ENCODE results near the gene ERCC1. TPM values are rescaled to one million over a fixed set of nuclear protein-coding genes. Genes with fewer than 3 reads are reported as not detected.

Gene ERCC1
- total RNA-seq, 4 donors from 2014 or later = 38.8 to 42.6 (median 40.0) TPM

- intact Hi-C loops (cut with DNase I; ENCODE audit: low total_unique reads) = no loop called here
- in situ Hi-C loops (cut with MboI; ENCODE audit: low pct_ligation_motif_present in 1 of 4, low pct_unique_long_range_greater_than_20kb in 1 of 4, low sequenced_read_pairs in 3 of 4) = no loop called here
- H3K4me1 ChIP-seq = peaks cover 0 to 33% (median 23%) of the 10 kb centered on the region in 4 donors
- peak overlapping the region; percentile 73 to 83 (median 77) for H3K27ac ChIP-seq
- 1 to 10% methylated on average over 2 to 57 of the region's 73 CpGs for WGBS, 2 donors (ENCODE audit: low coverage in 1 of 2)
- no peak for TF ChIP-seq EP300 (IDR thresholded peaks at IDR 0.05; ENCODE audit: low read depth)
- peak in 4 of 5 experiments; percentile 20 to 28 (median 24) for TF ChIP-seq CTCF (IDR thresholded peaks at IDR 0.05)
- peak in 1 of 3 donors; percentile 29 for TF ChIP-seq POLR2AphosphoS5 (IDR thresholded peaks at IDR 0.05)
- no peaks in the 10 kb centered on the region for H3K9me3 ChIP-seq
- DNase-seq = peak; percentile 52
- H3K4me3 ChIP-seq = peak overlapping the region; percentile 21 to 51 (median 32)
- peaks cover 25% of the 10 kb centered on the region for H3K27me3 ChIP-seq
- H3K36me3 ChIP-seq = no peaks in the 10 kb centered on the region
These were observed 4.9 kb upstream of the ERCC1 start for GRCh38 chr19:45428384-45429231.

GRCh38 chr19:45424191-45425058, 708 bp upstream of the ERCC1 start:
- peak overlapping the region in 3 of 4 donors; percentile 43 to 65 (median 46) for H3K4me3 ChIP-seq
- 13 to 27% methylated on average over 5 to 24 of the region's 24 CpGs for WGBS, 2 donors (ENCODE audit: low coverage in 1 of 2)
- TF ChIP-seq CTCF (IDR thresholded peaks at IDR 0.05) (no peak), POLR2AphosphoS5 (IDR thresholded peaks at IDR 0.05) (peak in 2 of 3 donors; percentile 28 to 43)
- peaks cover 19% of the 10 kb centered on the region for H3K27me3 ChIP-seq
- DNase-seq = peak; percentile 75
- intact Hi-C loops (cut with DNase I; ENCODE audit: low total_unique reads) = no loop called here
- peak overlapping the region; percentile 89 to 93 (median 91) for H3K27ac ChIP-seq
- no peaks in the 10 kb centered on the region for H3K36me3 ChIP-seq
- peaks cover 8 to 52% (median 31%) of the 10 kb centered on the region in 4 donors for H3K4me1 ChIP-seq
- in situ Hi-C loops (cut with MboI; ENCODE audit: low pct_ligation_motif_present in 1 of 4, low pct_unique_long_range_greater_than_20kb in 1 of 4, low sequenced_read_pairs in 3 of 4) = no loop called here
- no peaks in the 10 kb centered on the region for H3K9me3 ChIP-seq

GRCh38 chr19:45423033-45423588, 606 bp downstream of the ERCC1 start:
- H3K36me3 ChIP-seq = no peaks in the 10 kb centered on the region
- in situ Hi-C loops (cut with MboI; ENCODE audit: low pct_ligation_motif_present in 1 of 4, low pct_unique_long_range_greater_than_20kb in 1 of 4, low sequenced_read_pairs in 3 of 4) = no loop called here
- WGBS, 2 donors (ENCODE audit: low coverage in 1 of 2) = 15 to 50% methylated on average over 2 to 20 of the region's 20 CpGs
- peak; percentile 99 for DNase-seq
- peaks cover 6% of the 10 kb centered on the region for H3K27me3 ChIP-seq
- no peak for TF ChIP-seq CTCF (IDR thresholded peaks at IDR 0.05)
- TF ChIP-seq EP300 (IDR thresholded peaks at IDR 0.05; ENCODE audit: low read depth) = no peak
- TF ChIP-seq POLR2A (IDR thresholded peaks at IDR 0.05) = no peak
- no peak for TF ChIP-seq POLR2AphosphoS5 (IDR thresholded peaks at IDR 0.05)
- peaks cover 8 to 40% (median 22%) of the 10 kb centered on the region in 4 donors for H3K4me1 ChIP-seq
- intact Hi-C loops (cut with DNase I; ENCODE audit: low total_unique reads) = no loop called here
- no peaks in the 10 kb centered on the region for H3K9me3 ChIP-seq
- H3K4me3 ChIP-seq = peak overlapping the region; percentile 12 to 65 (median 44)
- peak overlapping the region; percentile 89 to 93 (median 91) for H3K27ac ChIP-seq

All from transverse colon (tissue), 4 donors.